Measurements from ENCODE around the gene TIE1. TPM values are rescaled to one million over a fixed set of nuclear protein-coding genes. Genes with fewer than 3 reads are reported as not detected.
"Not testable (repeated sequence)": the region's sequence is repeated elsewhere in the genome, so short reads cannot be mapped to it uniquely, and the experiment has no call there.

TIE1 gene
- polyA plus RNA-seq, 3 donors = 0.16 TPM; not detected in 2

DNA sequence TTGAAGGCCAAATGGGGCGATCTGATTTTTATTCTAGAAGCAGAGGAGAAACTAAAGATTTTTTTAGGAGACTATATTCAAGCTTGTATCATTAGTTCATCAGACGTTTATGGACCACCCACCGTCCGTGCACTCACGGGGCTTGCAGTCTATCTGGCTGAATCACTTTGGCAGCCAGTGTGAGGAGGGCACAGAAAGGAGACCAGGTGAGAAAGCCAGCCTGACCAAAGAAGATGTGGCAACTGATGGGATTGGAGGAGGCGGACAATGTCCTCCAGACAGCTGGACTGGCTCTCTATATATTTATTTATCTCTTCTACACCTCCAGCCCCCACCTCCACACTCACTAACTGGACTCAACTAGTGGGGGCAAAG lies 67.9 kb downstream of the TIE1 start:
- peak overlapping the region; percentile 52 to 98 (median 59) for H3K4me3 ChIP-seq (replicated peaks in 1 of 3; ENCODE audit: low read depth in 2 of 3, low read length in 3 of 3)
- no peaks in the 10 kb centered on the region for H3K27me3 ChIP-seq (ENCODE audit: control insufficient read depth in 2 of 2, insufficient read depth in 2 of 2, low read length in 2 of 2)
- no peak for DNase-seq
- peak overlapping the region; percentile 96 for H3K9ac ChIP-seq (ENCODE audit: insufficient read depth, low read length, poor library complexity, severe bottlenecking)
- no peaks in the 10 kb centered on the region for H3K9me3 ChIP-seq (replicated peaks in 1 of 2; ENCODE audit: control insufficient read depth in 1 of 2, insufficient read depth in 1 of 2, low read length in 2 of 2)
- H3K36me3 Mint-ChIP-seq = peaks cover 25 to 29% of the 10 kb centered on the region in 2 donors
- peak overlapping the region; percentile 81 to 97 for H3K27ac ChIP-seq (ENCODE audit: low read depth in 1 of 2, low read length in 2 of 2)
- TF ChIP-seq, protein P1, sequence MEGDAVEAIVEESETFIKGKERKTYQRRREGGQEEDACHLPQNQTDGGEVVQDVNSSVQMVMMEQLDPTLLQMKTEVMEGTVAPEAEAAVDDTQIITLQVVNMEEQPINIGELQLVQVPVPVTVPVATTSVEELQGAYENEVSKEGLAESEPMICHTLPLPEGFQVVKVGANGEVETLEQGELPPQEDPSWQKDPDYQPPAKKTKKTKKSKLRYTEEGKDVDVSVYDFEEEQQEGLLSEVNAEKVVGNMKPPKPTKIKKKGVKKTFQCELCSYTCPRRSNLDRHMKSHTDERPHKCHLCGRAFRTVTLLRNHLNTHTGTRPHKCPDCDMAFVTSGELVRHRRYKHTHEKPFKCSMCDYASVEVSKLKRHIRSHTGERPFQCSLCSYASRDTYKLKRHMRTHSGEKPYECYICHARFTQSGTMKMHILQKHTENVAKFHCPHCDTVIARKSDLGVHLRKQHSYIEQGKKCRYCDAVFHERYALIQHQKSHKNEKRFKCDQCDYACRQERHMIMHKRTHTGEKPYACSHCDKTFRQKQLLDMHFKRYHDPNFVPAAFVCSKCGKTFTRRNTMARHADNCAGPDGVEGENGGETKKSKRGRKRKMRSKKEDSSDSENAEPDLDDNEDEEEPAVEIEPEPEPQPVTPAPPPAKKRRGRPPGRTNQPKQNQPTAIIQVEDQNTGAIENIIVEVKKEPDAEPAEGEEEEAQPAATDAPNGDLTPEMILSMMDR (IDR thresholded peaks at IDR 0.05) = no peak
- peaks cover 45% of the 10 kb centered on the region for H4K20me1 ChIP-seq (ENCODE audit: insufficient read depth, low read length)
- H3K27me3 Mint-ChIP-seq (ENCODE audit: low read depth in 3 of 3) = no peaks in the 10 kb centered on the region
- no peaks in the 10 kb centered on the region for H3K9me3 Mint-ChIP-seq
- peak overlapping the region; percentile 86 to 98 for H3K4me3 Mint-ChIP-seq
- peaks cover 49% of the 10 kb centered on the region for H3K4me1 Mint-ChIP-seq
- H3K27ac Mint-ChIP-seq = peak overlapping the region; percentile 87 to 99 (median 97)
- peaks cover 48% of the 10 kb centered on the region for H3K79me2 ChIP-seq (ENCODE audit: insufficient read depth, low read length)
- intact Hi-C loops (cut with micrococcal nuclease) = loop anchor here in 1 of 2 donors (2.0 to 10.0 kb wide), 2 partner anchors 20 to 194 kb away; partner anchors contain the start of genes CFAP57, EBNA1BP2, MED8 and SZT2
- H2AFZ ChIP-seq (ENCODE audit: insufficient read depth, low read depth, low read length, poor library complexity, severe bottlenecking) = peak overlapping the region; percentile 90
- peak overlapping the region; percentile 92 for H3K4me2 ChIP-seq (replicated peaks; ENCODE audit: extremely low read depth, low read length, poor library complexity, severe bottlenecking)
- WGBS (ENCODE audit: insufficient coverage) = 3% methylated on average over 4 of the region's 6 CpGs
- peaks cover 19 to 24% of the 10 kb centered on the region in 2 donors for H3K36me3 ChIP-seq (replicated peaks in 1 of 2; ENCODE audit: control insufficient read depth in 1 of 2, insufficient read depth in 2 of 2, low read length in 2 of 2)
- H3K4me1 ChIP-seq (ENCODE audit: control insufficient read depth in 1 of 2, insufficient read depth in 2 of 2, low read length in 2 of 2) = peaks cover 40 to 63% of the 10 kb centered on the region in 2 donors

DNA sequence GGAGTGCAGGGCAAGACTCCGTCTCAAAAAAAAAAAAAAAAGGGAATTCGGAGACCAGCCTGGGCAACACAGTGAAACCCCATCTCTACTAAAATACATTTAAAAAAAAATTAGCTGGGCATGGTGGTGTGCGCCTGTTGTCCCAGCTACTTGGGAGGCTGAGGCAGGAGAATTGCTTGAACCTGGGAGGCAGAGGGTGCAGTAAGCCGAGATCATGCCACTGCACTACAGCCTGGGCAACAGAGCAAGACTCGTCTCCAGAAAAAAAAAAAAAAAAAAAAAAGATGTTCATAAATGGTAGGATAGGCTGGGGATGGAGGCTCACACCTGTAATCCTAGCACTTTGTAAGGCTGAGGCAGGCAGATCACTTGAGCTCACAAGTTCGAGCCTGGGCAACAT lies 69.0 kb downstream of the TIE1 start:
- not testable (repeated sequence) for H3K27me3 ChIP-seq (ENCODE audit: control insufficient read depth in 2 of 2, insufficient read depth in 2 of 2, low read length in 2 of 2); H3K4me3 Mint-ChIP-seq; H2AFZ ChIP-seq (ENCODE audit: insufficient read depth, low read depth, low read length, poor library complexity, severe bottlenecking); H3K9ac ChIP-seq (ENCODE audit: insufficient read depth, low read length, poor library complexity, severe bottlenecking); DNase-seq; H3K27me3 Mint-ChIP-seq (ENCODE audit: low read depth in 3 of 3); H3K27ac ChIP-seq (ENCODE audit: low read depth in 1 of 2, low read length in 2 of 2); H3K4me2 ChIP-seq (replicated peaks; ENCODE audit: extremely low read depth, low read length, poor library complexity, severe bottlenecking); H3K4me3 ChIP-seq (replicated peaks in 1 of 3; ENCODE audit: low read depth in 2 of 3, low read length in 3 of 3); H3K9me3 ChIP-seq (replicated peaks in 1 of 2; ENCODE audit: control insufficient read depth in 1 of 2, insufficient read depth in 1 of 2, low read length in 2 of 2); H3K9me3 Mint-ChIP-seq
- Mint-ChIP-seq H3K36me3 (peaks cover 13 to 17% of the 10 kb centered on the region in 2 donors), H3K27ac (peak overlapping the region in 2 of 7 donors; percentile 35 to 80), H3K4me1 (peaks cover 39% of the 10 kb centered on the region)
- 90% methylated on average over 2 of the region's 6 CpGs for WGBS (ENCODE audit: insufficient coverage)
- intact Hi-C loops (cut with micrococcal nuclease) = loop anchor here in 1 of 2 donors (2.0 to 10.0 kb wide), 2 partner anchors 19 to 195 kb away; partner anchors contain the start of genes CFAP57, EBNA1BP2, MED8 and SZT2
- H3K36me3 ChIP-seq (replicated peaks in 1 of 2; ENCODE audit: control insufficient read depth in 1 of 2, insufficient read depth in 2 of 2, low read length in 2 of 2) = peaks cover 7 to 13% of the 10 kb centered on the region in 2 donors
- peaks cover 35% of the 10 kb centered on the region for H4K20me1 ChIP-seq (ENCODE audit: insufficient read depth, low read length)
- H3K79me2 ChIP-seq (ENCODE audit: insufficient read depth, low read length) = peaks cover 40% of the 10 kb centered on the region
- H3K4me1 ChIP-seq (ENCODE audit: control insufficient read depth in 1 of 2, insufficient read depth in 2 of 2, low read length in 2 of 2) = peaks cover 33 to 55% of the 10 kb centered on the region in 2 donors

Measured in CD14-positive monocyte (primary cell).